Memory B cell (primary cell): Measurements from ENCODE around the gene DDX6.
"Not testable (repeated sequence)": the region's sequence is repeated elsewhere in the genome, so short reads cannot be mapped to it uniquely, and the experiment has no call there.

Source experiments
- ATAC-seq: fragments of 150-1000 bp; cut with Tn5 transposase; 2 replicates; pipeline ENCODE4 v1.10.0; 2021; ENCODE audit warnings: low read depth, mild to moderate bottlenecking, moderate library complexity
- DNase-seq, 2 donors: peaks; one replicate each; pipeline ENCODE4 v3.0.0; 2022; ENCODE audit warnings: low spot score in 2 of 2
- H3K27ac Mint-ChIP-seq: one replicate; pipeline ENCODE4 v1.8.0; 2022; ENCODE audit warnings: mild to moderate bottlenecking, moderate library complexity, mixed read lengths
- H3K27me3 Mint-ChIP-seq: one replicate; pipeline ENCODE4 v1.8.0; 2022; ENCODE audit warnings: mixed read lengths
- H3K36me3 Mint-ChIP-seq: one replicate; pipeline ENCODE4 v1.8.0; 2022; ENCODE audit warnings: mild to moderate bottlenecking, mixed read lengths
- H3K4me1 Mint-ChIP-seq: one replicate; pipeline ENCODE4 v1.8.0; 2022; ENCODE audit warnings: mixed read lengths
- H3K4me3 Mint-ChIP-seq: one replicate; pipeline ENCODE4 v1.8.0; 2022; ENCODE audit warnings: mild to moderate bottlenecking, moderate library complexity, mixed read lengths
- H3K9me3 Mint-ChIP-seq: one replicate; pipeline ENCODE4 v1.8.0; 2022; ENCODE audit warnings: mixed read lengths

Gene DDX6

DNA sequence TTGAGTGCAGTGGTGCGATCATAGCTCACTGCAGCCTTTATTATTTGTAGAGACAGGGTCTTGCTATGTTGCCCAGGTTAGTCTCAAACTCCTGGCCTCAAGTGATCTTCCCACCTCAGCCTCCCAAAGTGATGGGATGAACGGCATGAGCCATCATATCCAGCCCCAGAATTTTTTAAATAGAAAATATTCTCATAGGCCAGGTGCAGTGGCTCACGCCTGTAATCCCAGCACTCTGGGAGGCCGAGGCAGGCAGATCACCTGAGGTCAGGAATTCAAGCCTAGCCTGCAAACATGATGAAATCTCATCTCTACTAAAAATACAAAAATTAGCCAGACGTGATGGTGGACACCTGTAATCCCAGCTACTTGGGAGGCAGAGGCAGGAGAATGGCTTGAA is 7.6 kb downstream of the DDX6 start:
- not testable (repeated sequence) for H3K9me3 Mint-ChIP-seq, H3K27me3 Mint-ChIP-seq, DNase-seq, ATAC-seq, H3K27ac Mint-ChIP-seq
- Mint-ChIP-seq H3K4me3 (peak overlapping the region; percentile 21), H3K36me3 (peaks cover 16% of the 10 kb centered on the region), H3K4me1 (peaks cover 12% of the 10 kb centered on the region)

DNA sequence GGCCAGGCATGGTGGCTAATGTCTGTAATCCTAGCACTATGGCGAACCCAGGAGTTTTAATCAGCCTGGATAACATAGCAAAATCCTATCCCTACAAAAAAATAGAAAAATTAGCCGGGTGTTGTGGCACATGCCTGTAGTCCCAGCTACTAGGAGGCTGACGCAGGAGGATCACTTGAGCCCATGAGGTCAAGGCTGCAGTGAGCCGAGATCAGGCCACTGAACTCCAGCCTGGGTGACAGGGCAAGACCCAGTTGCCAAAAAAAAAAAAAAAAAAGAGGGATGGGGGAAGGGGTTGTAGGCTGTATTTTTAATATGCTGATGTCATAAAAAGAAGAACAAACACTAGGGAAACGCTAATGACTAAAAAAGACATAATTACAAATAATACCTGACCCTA is 12.1 kb downstream of the DDX6 start:
- ATAC-seq: no peak

GRCh38 chr11:118774032-118774431 is 16.9 kb downstream of the DDX6 start:
- H3K27me3 Mint-ChIP-seq: no peaks in the 10 kb centered on the region
- peak overlapping the region; percentile 53 for H3K27ac Mint-ChIP-seq
- no peak for ATAC-seq
- no peaks in the 10 kb centered on the region for H3K9me3 Mint-ChIP-seq
- peaks cover 39% of the 10 kb centered on the region for H3K36me3 Mint-ChIP-seq
- H3K4me1 Mint-ChIP-seq: peaks cover 48% of the 10 kb centered on the region
- no peak overlapping the region for H3K4me3 Mint-ChIP-seq
- no peak for DNase-seq

More for the DNA sequence above, 12.1 kb downstream of the DDX6 start:
- H3K9me3 Mint-ChIP-seq: no peaks in the 10 kb centered on the region
- peaks cover 28% of the 10 kb centered on the region for H3K36me3 Mint-ChIP-seq
- H3K4me3 Mint-ChIP-seq: no peak overlapping the region
- H3K27ac Mint-ChIP-seq: peak overlapping the region; percentile 28
- peaks cover 24% of the 10 kb centered on the region for H3K4me1 Mint-ChIP-seq
- no peak for DNase-seq
- H3K27me3 Mint-ChIP-seq: no peaks in the 10 kb centered on the region

- DNase-seq (no peak), ATAC-seq (peak; percentile 53)
- Mint-ChIP-seq H3K27ac (peak overlapping the region; percentile 83), H3K4me3 (peak overlapping the region; percentile 82), H3K4me1 (peaks cover 41% of the 10 kb centered on the region), H3K27me3 (no peaks in the 10 kb centered on the region), H3K9me3 (no peaks in the 10 kb centered on the region), H3K36me3 (peaks cover 33% of the 10 kb centered on the region)
Measured at GRCh38 chr11:118771547-118772288, 19.2 kb downstream of the DDX6 start.

GRCh38 chr11:118768690-118769089 is 22.3 kb downstream of the DDX6 start:
- DNase-seq (no peak), ATAC-seq (no peak)
- Mint-ChIP-seq H3K4me3 (no peak overlapping the region), H3K27ac (peak overlapping the region; percentile 69), H3K4me1 (peaks cover 35% of the 10 kb centered on the region), H3K9me3 (no peaks in the 10 kb centered on the region), H3K27me3 (no peaks in the 10 kb centered on the region), H3K36me3 (peaks cover 30% of the 10 kb centered on the region)

GRCh38 chr11:118766035-118766434 is 24.9 kb downstream of the DDX6 start:
- ATAC-seq: no peak
- no peak for DNase-seq
- H3K4me1 Mint-ChIP-seq: peaks cover 13% of the 10 kb centered on the region
- H3K4me3 Mint-ChIP-seq: no peak overlapping the region
- H3K9me3 Mint-ChIP-seq: no peaks in the 10 kb centered on the region
- H3K36me3 Mint-ChIP-seq: peaks cover 22% of the 10 kb centered on the region
- no peak overlapping the region for H3K27ac Mint-ChIP-seq
- H3K27me3 Mint-ChIP-seq: no peaks in the 10 kb centered on the region

DNA sequence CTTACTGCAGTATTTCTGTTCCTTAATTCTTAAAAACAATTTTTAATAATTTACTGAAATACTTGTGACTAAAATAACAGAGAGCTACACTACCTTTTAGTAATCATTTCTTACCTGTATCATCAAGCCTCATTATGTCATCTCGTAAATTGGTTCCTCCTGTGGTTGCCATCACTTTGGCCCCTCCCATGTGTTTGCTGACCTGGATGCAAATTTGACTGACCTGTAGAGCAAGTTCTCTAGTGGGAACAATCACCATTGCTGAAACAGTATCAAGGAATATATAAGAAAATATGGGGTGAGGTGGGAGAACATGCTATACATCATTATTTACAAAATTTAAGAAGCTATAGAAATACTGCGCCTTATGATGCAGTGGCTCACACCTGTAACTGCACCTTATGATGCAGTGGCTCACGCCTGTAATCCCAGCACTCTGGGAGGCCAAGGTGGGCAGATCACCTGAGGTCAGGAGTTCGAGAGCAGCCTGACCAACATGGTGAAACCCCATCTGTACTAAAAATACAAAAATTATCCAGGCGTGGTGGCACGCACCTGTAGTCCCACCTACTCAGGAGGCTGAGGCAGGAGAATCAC is 25.8 kb downstream of the DDX6 start:
- not testable (repeated sequence) for H3K9me3 Mint-ChIP-seq, H3K27me3 Mint-ChIP-seq, H3K4me3 Mint-ChIP-seq, DNase-seq
- Mint-ChIP-seq H3K27ac (peak overlapping the region; percentile 38), H3K36me3 (peaks cover 22% of the 10 kb centered on the region), H3K4me1 (peaks cover 11% of the 10 kb centered on the region)
- peak; percentile 46 for ATAC-seq

- H3K27me3 Mint-ChIP-seq: no peaks in the 10 kb centered on the region
- peak overlapping the region; percentile 53 for H3K27ac Mint-ChIP-seq
- peaks cover 22% of the 10 kb centered on the region for H3K36me3 Mint-ChIP-seq
- ATAC-seq: no peak
- H3K4me3 Mint-ChIP-seq: no peak overlapping the region
- peaks cover 4% of the 10 kb centered on the region for H3K4me1 Mint-ChIP-seq
- H3K9me3 Mint-ChIP-seq: no peaks in the 10 kb centered on the region
- no peak for DNase-seq
Measured at GRCh38 chr11:118763041-118763440, 27.9 kb downstream of the DDX6 start.

- ATAC-seq, H3K27me3 Mint-ChIP-seq, DNase-seq, H3K4me3 Mint-ChIP-seq, H3K27ac Mint-ChIP-seq, H3K9me3 Mint-ChIP-seq, H3K4me1 Mint-ChIP-seq: not testable (repeated sequence)
- peaks cover 20% of the 10 kb centered on the region for H3K36me3 Mint-ChIP-seq
Measured at GRCh38 chr11:118761981-118762380, 29.0 kb downstream of the DDX6 start.

DNA sequence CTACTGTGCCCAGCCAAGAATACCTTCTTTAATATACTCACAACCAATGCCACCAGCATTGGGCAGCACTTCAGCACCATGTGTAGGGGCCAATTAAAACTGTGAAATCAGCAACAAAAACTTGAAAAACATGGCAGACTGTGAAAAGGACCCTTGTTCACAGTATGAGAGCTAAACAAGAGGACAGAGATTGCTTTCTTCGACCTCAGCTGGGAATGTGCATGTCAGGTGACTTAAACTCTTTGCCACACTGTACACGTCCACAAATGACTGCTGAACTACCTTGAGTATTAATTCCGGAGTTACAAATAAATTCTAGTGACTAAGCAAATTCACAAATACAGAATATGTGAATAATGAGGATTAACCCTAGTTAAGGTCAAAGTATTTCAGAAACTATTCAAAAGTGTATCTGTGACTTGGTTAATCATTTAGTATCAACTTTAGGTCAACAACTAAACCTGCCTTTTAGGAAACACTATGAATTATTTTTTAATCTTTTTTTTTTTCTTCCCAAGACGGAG is 33.0 kb downstream of the DDX6 start:
- no peak overlapping the region for H3K4me3 Mint-ChIP-seq
- no peaks in the 10 kb centered on the region for H3K9me3 Mint-ChIP-seq
- H3K27ac Mint-ChIP-seq: peak overlapping the region; percentile 6
- H3K36me3 Mint-ChIP-seq: peaks cover 21% of the 10 kb centered on the region
- DNase-seq: no peak
- no peak for ATAC-seq
- no peaks in the 10 kb centered on the region for H3K27me3 Mint-ChIP-seq
- peaks cover 4% of the 10 kb centered on the region for H3K4me1 Mint-ChIP-seq

- Mint-ChIP-seq H3K27ac (no peak overlapping the region), H3K27me3 (no peaks in the 10 kb centered on the region), H3K36me3 (peaks cover 21% of the 10 kb centered on the region), H3K4me1 (no peaks in the 10 kb centered on the region), H3K4me3 (no peak overlapping the region), H3K9me3 (no peaks in the 10 kb centered on the region)
- DNase-seq (no peak), ATAC-seq (no peak)
Measured at GRCh38 chr11:118752654-118753053, 38.3 kb downstream of the DDX6 start.

- peaks cover 15% of the 10 kb centered on the region for H3K36me3 Mint-ChIP-seq
- no peaks in the 10 kb centered on the region for H3K27me3 Mint-ChIP-seq
- H3K9me3 Mint-ChIP-seq: no peaks in the 10 kb centered on the region
- DNase-seq (no peak), ATAC-seq (no peak)
- H3K4me3 Mint-ChIP-seq: no peak overlapping the region
- H3K27ac Mint-ChIP-seq: no peak overlapping the region
- peaks cover 4% of the 10 kb centered on the region for H3K4me1 Mint-ChIP-seq
Measured at GRCh38 chr11:118749429-118749828, 41.5 kb downstream of the DDX6 start.

DNA sequence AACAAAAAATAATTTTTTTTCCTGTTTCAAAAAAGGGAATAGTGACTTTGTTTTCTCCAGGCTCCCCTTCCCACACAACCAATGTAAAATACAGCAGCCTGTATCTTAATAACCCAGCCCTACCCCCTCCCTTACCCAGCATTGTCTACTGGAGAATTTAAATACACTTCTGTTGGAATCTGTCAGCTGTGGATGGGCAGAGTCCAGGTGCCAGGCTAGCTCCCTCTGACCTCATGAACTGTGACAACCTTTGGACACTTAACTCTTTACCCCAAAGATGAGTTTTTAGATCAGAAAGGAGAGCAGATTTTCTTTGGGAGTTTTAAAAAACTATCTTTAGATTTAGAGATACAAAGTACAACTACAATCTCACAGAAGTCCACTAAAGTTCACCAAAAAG is 42.9 kb downstream of the DDX6 start:
- no peak overlapping the region for H3K4me3 Mint-ChIP-seq
- ATAC-seq (no peak), DNase-seq (no peak)
- no peaks in the 10 kb centered on the region for H3K27me3 Mint-ChIP-seq
- peaks cover 4% of the 10 kb centered on the region for H3K4me1 Mint-ChIP-seq
- H3K27ac Mint-ChIP-seq: peak overlapping the region; percentile 51
- H3K36me3 Mint-ChIP-seq: peaks cover 13% of the 10 kb centered on the region
- H3K9me3 Mint-ChIP-seq: no peaks in the 10 kb centered on the region

DNA sequence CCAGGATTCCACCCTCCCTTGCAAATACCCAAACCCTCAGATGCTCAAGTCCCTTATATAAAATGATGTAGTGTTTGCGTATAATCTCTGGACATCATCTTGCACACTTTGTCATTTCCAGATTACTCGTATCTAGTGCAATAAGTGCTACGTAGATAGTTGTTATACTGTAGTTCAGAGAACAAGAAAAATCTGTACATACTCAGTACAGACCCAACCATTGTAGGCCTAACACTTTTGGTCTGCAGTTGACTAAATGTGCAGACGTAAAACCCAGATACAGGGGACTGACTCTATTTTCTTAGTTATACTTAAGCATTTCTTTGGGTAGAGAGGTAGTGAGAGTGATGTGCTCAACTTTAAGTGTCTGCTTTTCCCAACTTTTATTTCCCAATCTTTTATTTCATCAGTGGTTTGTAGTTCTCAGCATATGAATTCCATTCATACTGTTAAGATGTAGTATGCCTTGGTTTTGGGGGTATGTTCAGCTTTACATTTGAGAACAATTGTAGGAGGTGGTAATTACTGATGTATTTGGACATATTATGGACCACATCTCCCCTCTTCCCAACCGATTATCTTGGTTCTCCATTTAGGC is 43.9 kb downstream of the DDX6 start:
- Mint-ChIP-seq H3K4me1 (peaks cover 4% of the 10 kb centered on the region), H3K36me3 (peaks cover 11% of the 10 kb centered on the region), H3K9me3 (no peaks in the 10 kb centered on the region), H3K4me3 (no peak overlapping the region), H3K27me3 (no peaks in the 10 kb centered on the region), H3K27ac (peak overlapping the region; percentile 51)
- DNase-seq (no peak), ATAC-seq (no peak)
